GM19452 (cell line): ENCODE data around the gene DOK6.
"Not testable (repeated sequence)": the region's sequence is repeated elsewhere in the genome, so short reads cannot be mapped to it uniquely, and the experiment has no call there.

Experiments
- ATAC-seq: cut with Tn5 transposase; IDR thresholded peaks from one replicate; pipeline ENCODE4 v1.9.1; 2021; ENCODE audit not compliant: unreplicated experiment

DOK6 gene

GRCh38 chr18:69400253-69400975 is at the start of gene DOK6:
Gene DOK6 (plus strand): TSS chr18:69400888.
- no peak for ATAC-seq

GRCh38 chr18:69353023-69353422 is 47.7 kb upstream of the DOK6 start:
- ATAC-seq = no peak

GRCh38 chr18:69357590-69357989 is 43.1 kb upstream of the DOK6 start:
- ATAC-seq = no peak

- ATAC-seq = no peak
These were observed 42.3 kb upstream of the DOK6 start for GRCh38 chr18:69358212-69358895.

GRCh38 chr18:69359768-69360167 is 40.9 kb upstream of the DOK6 start:
- not testable (repeated sequence) for ATAC-seq

- no peak for ATAC-seq
These were observed 35.8 kb upstream of the DOK6 start for GRCh38 chr18:69364930-69365329.

- no peak for ATAC-seq
These were observed 35.0 kb upstream of the DOK6 start for GRCh38 chr18:69365658-69366057.

- ATAC-seq = no peak
These were observed 33.6 kb upstream of the DOK6 start for GRCh38 chr18:69367104-69367503.

- no peak for ATAC-seq
These were observed 29.0 kb upstream of the DOK6 start for GRCh38 chr18:69371729-69372128.

GRCh38 chr18:69380324-69380723 is 20.4 kb upstream of the DOK6 start:
- no peak for ATAC-seq

- ATAC-seq = no peak
These were observed 17.5 kb upstream of the DOK6 start for GRCh38 chr18:69383186-69383585.

- no peak for ATAC-seq
These were observed 13.5 kb upstream of the DOK6 start for GRCh38 chr18:69387186-69387585.

- ATAC-seq = no peak
These were observed 12.5 kb upstream of the DOK6 start for GRCh38 chr18:69388222-69388621.

GRCh38 chr18:69397096-69397495 is 3.6 kb upstream of the DOK6 start:
- no peak for ATAC-seq

GRCh38 chr18:69399253-69399652 is 1.4 kb upstream of the DOK6 start:
- ATAC-seq = no peak

- no peak for ATAC-seq
These were observed 213 bp downstream of the DOK6 start for GRCh38 chr18:69400976-69401225.

GRCh38 chr18:69401226-69401971 is 711 bp downstream of the DOK6 start:
- no peak for ATAC-seq

- no peak for ATAC-seq
These were observed 1.4 kb downstream of the DOK6 start for GRCh38 chr18:69401972-69402532.

GRCh38 chr18:69402533-69402989 is 1.9 kb downstream of the DOK6 start:
- ATAC-seq = no peak

- ATAC-seq = no peak
These were observed 7.8 kb downstream of the DOK6 start for GRCh38 chr18:69408522-69408921.

GRCh38 chr18:69411199-69411598 is 10.5 kb downstream of the DOK6 start:
- ATAC-seq = no peak

- ATAC-seq = no peak
These were observed 13.5 kb downstream of the DOK6 start for GRCh38 chr18:69414184-69414583.
